IMR-90 (cell line): Measurements from ENCODE around the gene GK. TPM values are rescaled to one million over a fixed set of nuclear protein-coding genes. Genes with fewer than 3 reads are reported as not detected.
A peak's percentile ranks its signal among the peaks of the same experiment; 100 is the strongest.

ENCODE experiments used
- ATAC-seq: fragments of 200-7000 bp; cut with Tn5 transposase; 2 replicates; pipeline ENCODE4 v1.9.1; 2020; ENCODE audit warnings: low read depth, mild to moderate bottlenecking, moderate library complexity
- BruUV-seq: library from RNA; stranded (reverse); fragments of 400-500 nt; replicated peaks from 2 replicates; lab custom pipeline; 2021; lab: Mats Ljungman, UMichigan
- CTCF ChIA-PET: fragments of 300-600 bp; formaldehyde crosslinking; extraction: SDS; loops from one replicate; lab custom pipeline; 2021; ENCODE audit warnings: antibody characterized with exemption; lab: Yijun Ruan, JAX
- POLR2A ChIA-PET: fragments of 300-600 bp; sonication (Branson Sonifier 250); formaldehyde crosslinking; loops from one replicate; lab custom pipeline; 2022; ENCODE audit warnings: antibody characterized with exemption; ENCODE audit not compliant: unreplicated experiment; lab: Charles Lee
- DNase-seq: peaks from one replicate; pipeline ENCODE4 v3.0.0; 2013
- H2AFZ ChIP-seq: replicated peaks from 2 replicates; pipeline ENCODE3; 2013; ENCODE audit warnings: low read length, mild to moderate bottlenecking; ENCODE audit not compliant: poor library complexity
- H2AK5ac ChIP-seq: 2 replicates; pipeline ENCODE4 v1.6.1; 2013; ENCODE audit warnings: low read depth, low read length, inconsistent platforms
- H2AK9ac ChIP-seq: replicated peaks from 2 replicates; pipeline ENCODE3; 2013; ENCODE audit warnings: mild to moderate bottlenecking, low read depth, low read length, moderate library complexity; ENCODE audit not compliant: poor library complexity
- H2BK120ac ChIP-seq: 2 replicates; pipeline ENCODE4 v1.6.1; 2013; ENCODE audit warnings: low read depth, low read length, inconsistent platforms
- H2BK15ac ChIP-seq: 3 replicates; pipeline ENCODE4 v1.6.1; 2013; ENCODE audit warnings: low read depth, low read length, inconsistent platforms
- H2BK20ac ChIP-seq: 2 replicates; pipeline ENCODE4 v1.6.1; 2013; ENCODE audit warnings: low read depth, mild to moderate bottlenecking, inconsistent platforms, low read length, moderate library complexity
- H2BK5ac ChIP-seq: 2 replicates; pipeline ENCODE4 v1.6.1; 2013; ENCODE audit warnings: mild to moderate bottlenecking, low read depth, low read length, inconsistent platforms; ENCODE audit not compliant: poor library complexity, severe bottlenecking
- H3K14ac ChIP-seq: replicated peaks from 2 replicates; pipeline ENCODE4 v1.6.1; 2013; ENCODE audit warnings: low read depth, low read length, inconsistent platforms
- H3K18ac ChIP-seq: 2 replicates; pipeline ENCODE4 v1.6.1; 2013; ENCODE audit warnings: low read depth, low read length, control low read depth
- H3K23ac ChIP-seq: 2 replicates; pipeline ENCODE4 v1.6.1; 2013; ENCODE audit warnings: low read depth, low read length, inconsistent platforms
- H3K27ac ChIP-seq: 2 replicates; pipeline ENCODE4 v1.5.1; 2013; ENCODE audit warnings: mild to moderate bottlenecking, control low read depth, low read length; ENCODE audit not compliant: insufficient read depth
- H3K27me3 ChIP-seq: 2 replicates; pipeline ENCODE4 v1.6.1; 2013; ENCODE audit warnings: low read length; ENCODE audit not compliant: control insufficient read depth, insufficient read depth
- H3K36me3 ChIP-seq: 2 replicates; pipeline ENCODE4 v1.6.1; 2013; ENCODE audit warnings: low read length, mixed read lengths; ENCODE audit not compliant: control insufficient read depth, insufficient read depth
- H3K4ac ChIP-seq: 2 replicates; pipeline ENCODE4 v1.6.1; 2013; ENCODE audit warnings: low read depth, low read length, inconsistent platforms
- H3K4me1 ChIP-seq: 2 replicates; pipeline ENCODE4 v1.6.1; 2013; ENCODE audit warnings: low read length, mixed read lengths; ENCODE audit not compliant: control insufficient read depth, insufficient read depth
- H3K4me2 ChIP-seq: 2 replicates; pipeline ENCODE4 v1.6.1; 2013; ENCODE audit warnings: low read depth, mild to moderate bottlenecking, control low read depth, low read length, moderate library complexity
- H3K4me3 ChIP-seq: 2 replicates; pipeline ENCODE4 v1.5.1; 2013; ENCODE audit warnings: low read depth, mild to moderate bottlenecking, control low read depth, low read length, moderate library complexity; ENCODE audit not compliant: insufficient read depth
- H3K56ac ChIP-seq: 2 replicates; pipeline ENCODE4 v1.6.1; 2013; ENCODE audit warnings: low read length, inconsistent platforms; ENCODE audit not compliant: insufficient read depth; ENCODE audit errors: extremely low read depth
- H3K79me1 ChIP-seq, 2 experiments: 2 replicates each; pipeline ENCODE4 v1.6.1; 2013; ENCODE audit warnings: low read length in 2 of 2, inconsistent platforms in 1 of 2, low read depth in 1 of 2
- H3K9ac ChIP-seq: 2 replicates; pipeline ENCODE4 v1.6.1; 2013; ENCODE audit warnings: low read depth, low read length, control low read depth
- H3K9me1 ChIP-seq: 2 replicates; pipeline ENCODE4 v1.6.1; 2013; ENCODE audit warnings: low read length, inconsistent platforms; ENCODE audit not compliant: insufficient read depth
- H3K9me3 ChIP-seq: 2 replicates; pipeline ENCODE4 v1.6.1; 2013; ENCODE audit warnings: low read length; ENCODE audit not compliant: control insufficient read depth, insufficient read depth
- H4K20me1 ChIP-seq: 2 replicates; pipeline ENCODE4 v1.6.1; 2013; ENCODE audit warnings: low read length, inconsistent platforms; ENCODE audit not compliant: insufficient read depth
- H4K5ac ChIP-seq: 2 replicates; pipeline ENCODE4 v1.6.1; 2013; ENCODE audit warnings: mild to moderate bottlenecking, low read depth, low read length, control low read depth
- H4K8ac ChIP-seq, 2 experiments: 2 replicates each; pipeline ENCODE4 v1.6.1; 2013; ENCODE audit warnings: low read depth in 2 of 2, low read length in 2 of 2, control low read depth in 1 of 2, inconsistent platforms in 1 of 2
- H4K91ac ChIP-seq: 2 replicates; pipeline ENCODE4 v1.6.1; 2013; ENCODE audit warnings: low read depth, low read length, inconsistent platforms; ENCODE audit not compliant: insufficient read depth
- CEBPB ChIP-seq: IDR thresholded peaks from 2 replicates; pipeline ENCODE4 v1.6.1; 2012; ENCODE audit warnings: low read depth, low read length, improper control_type of control experiment
- CHD1 ChIP-seq: IDR thresholded peaks from 2 replicates; pipeline ENCODE4 v1.6.1; 2012; ENCODE audit warnings: low read depth, low read length, improper control_type of control experiment
- MXI1 ChIP-seq: IDR thresholded peaks from 2 replicates; pipeline ENCODE4 v1.6.1; 2012; ENCODE audit warnings: low read depth, mild to moderate bottlenecking, low read length, moderate library complexity, borderline replicate concordance
- POLR2A ChIP-seq: IDR thresholded peaks from 2 replicates; pipeline ENCODE4 v1.6.1; 2012; ENCODE audit warnings: mild to moderate bottlenecking, low read depth, low read length
- WGBS, 2 experiments: methylation state at CpG; one replicate each; pipeline versions ENCODE4 v1.1.5 to v1.1.7; 2013; ENCODE audit warnings: missing lambda C conversion rate in 2 of 2; ENCODE audit not compliant: insufficient read length in 1 of 2; ENCODE audit errors: extremely low coverage in 2 of 2; 5-methylcytosine and 5-hydroxymethylcytosine counted together
- dilution Hi-C: fragments of 300-500 bp; cut with HindIII; formaldehyde crosslinking; loops from one replicate; pipeline ENCODE4 v1.14.3; 2018; ENCODE audit warnings: low sequenced_read_pairs; ENCODE audit not compliant: unreplicated experiment
- in situ Hi-C: fragments of 300-500 bp; cut with MboI; formaldehyde crosslinking; loops from 3 replicates; pipeline ENCODE4 v1.14.3; 2019; ENCODE audit warnings: low sequenced_read_pairs, inconsistent platforms, mixed read lengths
- intact Hi-C: fragments of 100-400 bp; cut with micrococcal nuclease; formaldehyde crosslinking; loops from 2 replicates; pipeline ENCODE4 v1.10.0; 2022
- polyA plus RNA-seq, 3 experiments: library from polyadenylated mRNA; depleted of rRNA; stranded (reverse); fragments of >200 nt; gene quantifications; 2 replicates each; pipeline ENCODE4 v1.2.3, GENCODE V29; 2012; ENCODE audit warnings: low replicate concordance in 1 of 3
- total RNA-seq: library from RNA; depleted of rRNA; stranded (reverse); fragments of >200 nt; gene quantifications from 2 replicates; pipeline ENCODE4 v1.2.3, GENCODE V29; 2012

GK gene
- total and polyA plus RNA-seq, 2 of the 4 experiments (the other 2 are of a cell fraction): 7.6 to 9.3 TPM

DNA sequence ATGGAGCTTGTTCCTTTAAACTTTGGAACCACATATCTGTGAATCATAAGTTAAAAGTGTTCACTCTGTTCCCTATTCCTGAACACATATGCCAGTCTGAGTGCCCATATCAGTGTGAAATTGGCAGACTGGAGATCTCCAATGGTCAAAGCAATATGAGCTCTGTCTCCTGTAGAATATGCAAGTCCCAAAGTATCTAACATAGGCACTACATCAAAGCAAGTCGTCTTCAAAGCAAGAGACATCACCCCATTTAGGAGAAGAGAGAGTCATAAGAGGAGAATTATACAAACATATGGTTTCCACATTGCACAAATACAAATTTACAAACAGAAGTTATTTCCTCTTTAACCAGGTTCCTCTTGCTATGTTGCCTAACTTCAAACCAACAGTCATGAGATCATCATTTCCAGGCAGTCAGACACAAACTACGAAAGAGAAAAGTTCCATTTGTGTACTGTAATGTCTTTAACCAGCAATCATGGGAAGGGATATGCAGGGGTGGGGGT, 9.9 kb upstream of the GK start:
- no peak overlapping the region for H3K4me3 ChIP-seq
- intact Hi-C loops: no loop called here
- H3K4ac ChIP-seq: no peak overlapping the region
- in situ Hi-C loops: no loop called here
- peak overlapping the region; percentile 87; the same call in 1 of the 2 replicates for H3K18ac ChIP-seq
- no peak overlapping the region for H2AK9ac ChIP-seq
- no peaks in the 10 kb centered on the region for H3K9me1 ChIP-seq
- no peak overlapping the region; the same call in 1 of the 2 replicates for H4K5ac ChIP-seq
- WGBS, 2 experiments: no CpG with 5 or more reads among the region's 2 CpGs
- peak overlapping the region; percentile 49; the same call in 1 of the 2 replicates for H3K4me2 ChIP-seq
- no peaks in the 10 kb centered on the region for H3K27me3 ChIP-seq
- CTCF ChIA-PET: interaction anchor here (0.5 kb wide), 1 partner anchor 8 kb away, joined by 6 read pairs; no protein-coding TSS in a partner anchor
- H3K4me1 ChIP-seq: no peaks in the 10 kb centered on the region
- no peak overlapping the region for H2AK5ac ChIP-seq
- H2BK15ac ChIP-seq: 0 out of 3 replicates have a peak overlapping the region, but pooled peaks have one; percentile 15
- 0 out of 2 replicates have a peak overlapping the region, but pooled peaks have one; percentile 43 for H3K56ac ChIP-seq
- H3K23ac ChIP-seq: no peak overlapping the region; the same call in 1 of the 2 replicates
- peak; percentile 85 for DNase-seq
- dilution Hi-C loops: no loop called here
- H2AFZ ChIP-seq: no peak overlapping the region
- BruUV-seq: no TSS peak
- no peak overlapping the region for H3K14ac ChIP-seq
- no peak overlapping the region for H4K91ac ChIP-seq
- 0 out of 2 replicates have a peak overlapping the region, but pooled peaks have one; percentile 63 for H2BK20ac ChIP-seq
- H3K9ac ChIP-seq: no peak overlapping the region
- POLR2A ChIA-PET: interaction anchor here (0.6 kb wide), 1 partner anchor 532 kb away, joined by 3 read pairs; no protein-coding TSS in a partner anchor
- TF ChIP-seq CHD1 (no peak), MXI1 (no peak), POLR2A (no peak), CEBPB (peak; percentile 83)
- ATAC-seq: peak; percentile 79
- no peaks in the 10 kb centered on the region for H4K20me1 ChIP-seq
- H4K8ac ChIP-seq: peak overlapping the region in 1 of 2 experiments; percentile 20; a peak in 2 of 4 replicates
- no peaks in the 10 kb centered on the region for H3K9me3 ChIP-seq
- peak overlapping the region; percentile 71; the same call in 1 of the 2 replicates for H2BK120ac ChIP-seq
- H2BK5ac ChIP-seq: peak overlapping the region; percentile 79
- H3K27ac ChIP-seq: no peak overlapping the region
- no peaks in the 10 kb centered on the region for H3K79me1 ChIP-seq
- no peaks in the 10 kb centered on the region for H3K36me3 ChIP-seq
